Ovary (tissue), 3 donors: ENCODE measurements around the gene KPNA4.

Source experiments
- POLR2A ChIP-seq: fragments of 450-650 bp; IDR thresholded peaks from one replicate; pipeline ENCODE4 v1.6.1; 2017; ENCODE audit warnings: antibody characterized with exemption, mild to moderate bottlenecking, moderate library complexity
- TF ChIP-seq, protein P1 (sequence below), 3 donors: fragments of 450-650 bp in 2 of 3; fragments of 200-600 bp in 1 of 3; IDR thresholded peaks; one replicate each; pipeline versions ENCODE4 v1.5.1 to v1.8.0; 2016 to 2022; ENCODE audit warnings: antibody characterized with exemption in 3 of 3, mild to moderate bottlenecking in 1 of 3
- donor health status: DM: no; HTN: no; CAD: no.

DNA sequence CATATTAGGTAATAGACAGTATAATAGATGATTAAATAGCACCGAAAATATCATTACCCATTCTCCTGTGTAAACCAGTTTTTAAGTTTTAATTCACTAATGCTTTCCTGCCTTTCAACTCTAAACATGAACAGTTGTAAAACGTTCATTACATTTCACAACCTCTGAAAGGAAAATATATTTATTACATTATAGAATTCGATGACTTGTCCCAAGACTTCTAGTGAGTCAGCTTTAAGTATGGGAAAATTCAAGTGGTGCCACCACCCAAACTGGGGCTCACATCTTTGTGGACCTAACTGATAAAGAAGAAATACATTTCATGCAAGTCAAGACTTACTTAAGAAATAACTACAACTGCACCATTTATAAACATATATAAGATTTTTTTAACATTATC, 117.8 kb downstream of the KPNA4 start:
- TF ChIP-seq, protein P1, sequence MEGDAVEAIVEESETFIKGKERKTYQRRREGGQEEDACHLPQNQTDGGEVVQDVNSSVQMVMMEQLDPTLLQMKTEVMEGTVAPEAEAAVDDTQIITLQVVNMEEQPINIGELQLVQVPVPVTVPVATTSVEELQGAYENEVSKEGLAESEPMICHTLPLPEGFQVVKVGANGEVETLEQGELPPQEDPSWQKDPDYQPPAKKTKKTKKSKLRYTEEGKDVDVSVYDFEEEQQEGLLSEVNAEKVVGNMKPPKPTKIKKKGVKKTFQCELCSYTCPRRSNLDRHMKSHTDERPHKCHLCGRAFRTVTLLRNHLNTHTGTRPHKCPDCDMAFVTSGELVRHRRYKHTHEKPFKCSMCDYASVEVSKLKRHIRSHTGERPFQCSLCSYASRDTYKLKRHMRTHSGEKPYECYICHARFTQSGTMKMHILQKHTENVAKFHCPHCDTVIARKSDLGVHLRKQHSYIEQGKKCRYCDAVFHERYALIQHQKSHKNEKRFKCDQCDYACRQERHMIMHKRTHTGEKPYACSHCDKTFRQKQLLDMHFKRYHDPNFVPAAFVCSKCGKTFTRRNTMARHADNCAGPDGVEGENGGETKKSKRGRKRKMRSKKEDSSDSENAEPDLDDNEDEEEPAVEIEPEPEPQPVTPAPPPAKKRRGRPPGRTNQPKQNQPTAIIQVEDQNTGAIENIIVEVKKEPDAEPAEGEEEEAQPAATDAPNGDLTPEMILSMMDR (IDR thresholded peaks at IDR 0.05): no peak
- TF ChIP-seq POLR2A: no peak
